Keratinocyte (primary cell): ENCODE data around the gene MYL5. TPM values are rescaled to one million over a fixed set of nuclear protein-coding genes. Genes with fewer than 3 reads are reported as not detected.

ENCODE experiments used
- DNase-seq: peaks from one replicate; pipeline ENCODE4 v3.0.0-alpha.2; 2011; ENCODE audit warnings: low read depth, missing footprints, low spot score
- FAIRE-seq: peaks from 2 replicates; lab custom pipeline; 2011; peaks lifted over from hg19 to GRCh38; lab: Jason Lieb, UNC
- H2AFZ ChIP-seq: 2 replicates; pipeline ENCODE4 v1.6.0; 2012; ENCODE audit warnings: low read length, control low read depth, inconsistent platforms; ENCODE audit not compliant: control insufficient read depth
- H3K27ac ChIP-seq: 2 replicates; pipeline ENCODE4 v1.5.1; 2011; ENCODE audit warnings: low read length; ENCODE audit not compliant: control insufficient read depth, insufficient read depth
- H3K27me3 ChIP-seq: 3 replicates; pipeline ENCODE4 v1.6.0; 2011; ENCODE audit warnings: low read length; ENCODE audit not compliant: control insufficient read depth, insufficient read depth; ENCODE audit errors: extremely low read depth
- H3K36me3 ChIP-seq, 2 experiments: 2 replicates in 1 of 2; 3 replicates in 1 of 2; pipeline ENCODE4 v1.5.1; 2011; ENCODE audit warnings: low read length in 2 of 2, mild to moderate bottlenecking in 1 of 2; ENCODE audit not compliant: control insufficient read depth in 2 of 2, insufficient read depth in 2 of 2; ENCODE audit errors: extremely low read depth in 1 of 2
- H3K4me1 ChIP-seq: 3 replicates; pipeline ENCODE4 v1.5.1; 2011; ENCODE audit warnings: low read length; ENCODE audit not compliant: control insufficient read depth, insufficient read depth; ENCODE audit errors: extremely low read depth
- H3K4me2 ChIP-seq: 3 replicates; pipeline ENCODE4 v1.6.0; 2011; ENCODE audit warnings: low read depth, low read length; ENCODE audit not compliant: control insufficient read depth, insufficient read depth; ENCODE audit errors: extremely low read depth
- H3K4me3 ChIP-seq, 3 experiments: fragments of 200-600 bp in 1 of 3; sonication (generic) in 1 of 3; 2 replicates in 2 of 3; 3 replicates in 1 of 3; pipeline ENCODE4 v1.5.1; 2011 to 2016; ENCODE audit warnings: low read length in 3 of 3, mild to moderate bottlenecking in 3 of 3, control low read depth in 2 of 3, inconsistent platforms in 1 of 3, low read depth in 1 of 3, mixed read lengths in 1 of 3, mixed run types in 1 of 3, moderate library complexity in 1 of 3; ENCODE audit not compliant: control insufficient read depth in 2 of 3, insufficient read depth in 2 of 3; ENCODE audit errors: extremely low read depth in 1 of 3
- H3K79me2 ChIP-seq: 2 replicates; pipeline ENCODE4 v1.6.0; 2012; ENCODE audit warnings: low read length; ENCODE audit not compliant: control insufficient read depth, insufficient read depth
- H3K9ac ChIP-seq: 3 replicates; pipeline ENCODE4 v1.6.0; 2011; ENCODE audit warnings: low read length; ENCODE audit not compliant: control insufficient read depth, insufficient read depth; ENCODE audit errors: extremely low read depth
- H3K9me1 ChIP-seq: 3 replicates; pipeline ENCODE4 v1.6.0; 2011; ENCODE audit warnings: low read length; ENCODE audit not compliant: control insufficient read depth, insufficient read depth; ENCODE audit errors: extremely low read depth
- H3K9me3 ChIP-seq: 2 replicates; pipeline ENCODE4 v1.5.1; 2012; ENCODE audit warnings: low read depth, low read length; ENCODE audit not compliant: control insufficient read depth
- H4K20me1 ChIP-seq: 3 replicates; pipeline ENCODE4 v1.6.0; 2011; ENCODE audit warnings: low read length; ENCODE audit not compliant: control insufficient read depth, insufficient read depth; ENCODE audit errors: extremely low read depth
- EZH2 ChIP-seq: IDR thresholded peaks from one replicate; pipeline ENCODE4 v1.6.1; 2012; ENCODE audit warnings: inconsistent platforms, mild to moderate bottlenecking, low read length, moderate library complexity
- dilution Hi-C: fragments of 300-500 bp; cut with MboI; formaldehyde crosslinking; loops from one replicate; pipeline ENCODE4 v1.7.0; 2020; ENCODE audit warnings: low sequenced_read_pairs; ENCODE audit not compliant: extremely low pct_ligation_motif_present
- polyA plus RNA-seq, 5 experiments: library from polyadenylated mRNA; depleted of rRNA in 3 of 5; stranded (reverse) in 3 of 5; stranded (forward) in 1 of 5; unstranded in 1 of 5; fragments of >200 nt; gene quantifications; 1 replicate in 1 of 5; 2 replicates in 3 of 5; 3 replicates in 1 of 5; pipeline versions ENCODE4 v1.2.1 to v1.2.3, GENCODE V29; 2011 to 2012; ENCODE audit warnings: missing spikeins in 2 of 5, low read depth in 1 of 5, low replicate concordance in 1 of 5
- TF ChIP-seq, protein P1 (sequence below), 3 experiments: IDR thresholded peaks in 1 of 3; conservative IDR thresholded peaks in 1 of 3; optimal IDR thresholded peaks in 1 of 3; 2 replicates in 2 of 3; 3 replicates in 1 of 3; pipeline versions ENCODE3 to v1.5.1; 2011; ENCODE audit warnings: low read length in 3 of 3, mild to moderate bottlenecking in 3 of 3, moderate library complexity in 2 of 3, control low read depth in 1 of 3, inconsistent platforms in 1 of 3; ENCODE audit not compliant: insufficient read depth in 2 of 3; ENCODE audit errors: extremely low read depth in 1 of 3

The MYL5 gene
- polyA plus RNA-seq, 1 donor (not counting 4 experiments of a cell fraction or from before 2014, with no cell fraction given) = 8.0 TPM

DNA sequence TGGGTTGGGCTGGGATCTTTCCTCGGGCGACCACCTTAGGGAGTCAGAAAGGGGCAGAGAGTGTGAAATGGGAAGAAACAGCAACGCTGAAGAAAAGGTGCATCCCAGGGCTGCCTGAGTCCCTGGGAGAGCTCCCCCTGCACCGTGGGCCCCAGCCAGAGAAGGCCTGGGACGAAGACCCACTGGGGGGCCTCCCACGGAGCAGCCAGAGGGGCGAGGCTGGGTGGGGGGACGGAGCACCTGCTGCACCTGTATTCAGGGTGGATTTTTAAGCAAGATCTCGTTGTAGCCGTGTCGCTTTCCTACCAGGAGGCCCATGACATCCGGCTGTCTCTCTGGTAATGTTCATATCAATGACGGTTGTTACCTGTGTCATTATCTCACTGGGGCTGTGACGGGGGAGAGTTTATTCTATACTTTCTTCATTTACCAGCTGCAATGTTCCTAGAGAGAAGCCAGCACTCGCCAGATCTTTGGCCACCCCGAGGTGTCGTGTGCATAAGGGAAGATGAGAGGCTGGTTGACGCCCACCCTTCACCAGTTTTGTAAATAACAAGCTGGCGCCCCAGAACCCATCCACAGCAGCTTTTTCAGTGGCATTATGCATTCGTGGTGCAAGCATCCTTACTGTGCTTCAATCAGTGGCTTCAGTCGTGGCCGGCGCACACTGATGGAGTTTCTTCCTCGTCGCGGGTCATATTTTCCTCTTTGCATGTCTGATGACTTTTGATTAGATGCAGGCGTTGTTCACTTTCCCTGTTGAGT, 25.7 kb downstream of the MYL5 start:
- dilution Hi-C loops = no loop called here
- TF ChIP-seq EZH2 = no peak
- TF ChIP-seq, protein P1, sequence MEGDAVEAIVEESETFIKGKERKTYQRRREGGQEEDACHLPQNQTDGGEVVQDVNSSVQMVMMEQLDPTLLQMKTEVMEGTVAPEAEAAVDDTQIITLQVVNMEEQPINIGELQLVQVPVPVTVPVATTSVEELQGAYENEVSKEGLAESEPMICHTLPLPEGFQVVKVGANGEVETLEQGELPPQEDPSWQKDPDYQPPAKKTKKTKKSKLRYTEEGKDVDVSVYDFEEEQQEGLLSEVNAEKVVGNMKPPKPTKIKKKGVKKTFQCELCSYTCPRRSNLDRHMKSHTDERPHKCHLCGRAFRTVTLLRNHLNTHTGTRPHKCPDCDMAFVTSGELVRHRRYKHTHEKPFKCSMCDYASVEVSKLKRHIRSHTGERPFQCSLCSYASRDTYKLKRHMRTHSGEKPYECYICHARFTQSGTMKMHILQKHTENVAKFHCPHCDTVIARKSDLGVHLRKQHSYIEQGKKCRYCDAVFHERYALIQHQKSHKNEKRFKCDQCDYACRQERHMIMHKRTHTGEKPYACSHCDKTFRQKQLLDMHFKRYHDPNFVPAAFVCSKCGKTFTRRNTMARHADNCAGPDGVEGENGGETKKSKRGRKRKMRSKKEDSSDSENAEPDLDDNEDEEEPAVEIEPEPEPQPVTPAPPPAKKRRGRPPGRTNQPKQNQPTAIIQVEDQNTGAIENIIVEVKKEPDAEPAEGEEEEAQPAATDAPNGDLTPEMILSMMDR (optimal IDR thresholded peaks at IDR 0.05 in 1 of 3, IDR thresholded peaks at IDR 0.05 in 1 of 3, conservative IDR thresholded peaks at IDR 0.05 in 1 of 3; ENCODE audit: extremely low read depth in 1 of 3, insufficient read depth in 2 of 3, low read length in 3 of 3) = no peak
- H2AFZ ChIP-seq = no peak overlapping the region
- H3K9me1 ChIP-seq = no peaks in the 10 kb centered on the region
- H3K9ac ChIP-seq = no peak overlapping the region
- DNase-seq (no peak), FAIRE-seq (no peak)
- no peaks in the 10 kb centered on the region for H3K9me3 ChIP-seq
- no peaks in the 10 kb centered on the region for H3K79me2 ChIP-seq
- no peak overlapping the region for H3K4me3 ChIP-seq
- H4K20me1 ChIP-seq = no peaks in the 10 kb centered on the region
- H3K27ac ChIP-seq = peak overlapping the region; percentile 47
- peaks cover 16% of the 10 kb centered on the region for H3K4me1 ChIP-seq
- no peaks in the 10 kb centered on the region for H3K36me3 ChIP-seq
- no peaks in the 10 kb centered on the region for H3K27me3 ChIP-seq
- peak overlapping the region; percentile 34 for H3K4me2 ChIP-seq

DNA sequence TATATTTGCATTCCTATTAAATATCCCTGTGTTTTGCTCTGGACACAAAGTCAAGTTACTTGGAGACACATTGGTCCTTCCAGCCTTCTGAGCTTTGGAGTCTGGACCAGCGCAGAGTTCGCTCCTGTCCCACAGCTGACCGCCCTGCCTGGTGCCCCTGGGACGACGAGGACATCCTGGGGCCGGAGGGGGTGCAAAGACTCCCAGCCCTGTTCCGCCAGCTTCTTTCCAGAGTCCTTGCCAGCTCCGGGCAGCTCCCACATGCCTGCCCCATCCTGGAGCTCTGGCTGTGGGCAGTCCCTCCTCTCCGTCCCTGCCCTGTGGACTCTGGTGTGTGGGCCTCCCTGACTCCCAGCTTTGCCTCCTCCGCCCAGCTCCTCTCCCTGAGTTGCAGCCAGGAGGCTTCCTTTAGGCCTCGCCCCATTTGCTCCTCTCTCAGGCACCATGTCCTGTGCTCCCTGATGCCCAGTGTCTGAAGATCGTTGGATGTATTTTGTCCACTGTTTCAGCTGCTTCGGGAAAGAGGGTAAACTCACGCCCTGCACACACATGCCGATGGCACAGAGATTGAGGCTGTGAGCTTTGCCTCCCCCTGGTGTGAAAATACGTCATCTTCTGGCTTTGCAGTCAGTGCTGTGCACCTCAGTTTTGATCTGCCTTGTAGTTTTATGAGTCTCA, 26.4 kb downstream of the MYL5 start:
- H2AFZ ChIP-seq = no peak overlapping the region
- H4K20me1 ChIP-seq = no peaks in the 10 kb centered on the region
- H3K9me3 ChIP-seq = no peaks in the 10 kb centered on the region
- H3K4me3 ChIP-seq = no peak overlapping the region
- FAIRE-seq (no peak), DNase-seq (no peak)
- TF ChIP-seq, protein P1 (optimal IDR thresholded peaks at IDR 0.05 in 1 of 3, IDR thresholded peaks at IDR 0.05 in 1 of 3, conservative IDR thresholded peaks at IDR 0.05 in 1 of 3; ENCODE audit: extremely low read depth in 1 of 3, insufficient read depth in 2 of 3, low read length in 3 of 3) = peak in 1 of 3 experiments; percentile 19
- no peak for TF ChIP-seq EZH2
- no peaks in the 10 kb centered on the region for H3K9me1 ChIP-seq
- peaks cover 19% of the 10 kb centered on the region for H3K4me1 ChIP-seq
- H3K27ac ChIP-seq = no peak overlapping the region
- H3K79me2 ChIP-seq = no peaks in the 10 kb centered on the region
- H3K27me3 ChIP-seq = no peaks in the 10 kb centered on the region
- H3K4me2 ChIP-seq = no peak overlapping the region
- dilution Hi-C loops = no loop called here
- no peak overlapping the region for H3K9ac ChIP-seq
- no peaks in the 10 kb centered on the region for H3K36me3 ChIP-seq
